PC-3 (cell line): ENCODE data around the gene PMS1. TPM values are rescaled to one million over a fixed set of nuclear protein-coding genes. Genes with fewer than 3 reads are reported as not detected.

Experiments used
- ATAC-seq: fragments of 200-7000 bp; cut with Tn5 transposase; 2 replicates; pipeline ENCODE4 v1.9.1; 2020; ENCODE audit warnings: mild to moderate bottlenecking, moderate library complexity
- BruUV-seq: library from RNA; stranded (reverse); fragments of 400-500 nt; replicated peaks from 2 replicates; lab custom pipeline; 2021; lab: Mats Ljungman, UMichigan
- CTCF ChIA-PET: fragments of 300-600 bp; sonication (Branson Sonifier 250); formaldehyde crosslinking; loops from one replicate; lab custom pipeline; 2022; ENCODE audit warnings: antibody characterized with exemption; lab: Charles Lee
- POLR2A ChIA-PET: fragments of 300-600 bp; sonication (Branson Sonifier 250); formaldehyde crosslinking; loops from one replicate; lab custom pipeline; 2022; ENCODE audit warnings: antibody characterized with exemption; ENCODE audit not compliant: unreplicated experiment; lab: Charles Lee
- DNase-seq: peaks from one replicate; pipeline ENCODE4 v3.0.0-alpha.2; 2015
- H2AFZ ChIP-seq: fragments of 300-600 bp; sonication (generic); 2 replicates; pipeline ENCODE4 v1.6.0; 2016; ENCODE audit warnings: antibody characterized with exemption, low read length
- H3F3A ChIP-seq: fragments of 300-600 bp; sonication (generic); one replicate; pipeline ENCODE4 v1.6.0; 2017; ENCODE audit warnings: antibody characterized with exemption, low read length, control low read depth, mild to moderate bottlenecking; ENCODE audit not compliant: unreplicated experiment
- H3K27ac ChIP-seq: fragments of 300-600 bp; sonication (generic); 2 replicates; pipeline ENCODE4 v1.5.1; 2016; ENCODE audit warnings: mild to moderate bottlenecking, low read length
- H3K27me3 ChIP-seq: fragments of 300-600 bp; sonication (generic); 2 replicates; pipeline ENCODE4 v1.6.1; 2016; ENCODE audit warnings: low read length, mixed read lengths
- H3K36me3 ChIP-seq: fragments of 300-600 bp; sonication (generic); 2 replicates; pipeline ENCODE4 v1.6.1; 2016; ENCODE audit warnings: low read depth, mixed run types, low read length, mixed read lengths
- H3K4me1 ChIP-seq: fragments of 300-600 bp; sonication (generic); 2 replicates; pipeline ENCODE4 v1.5.1; 2016; ENCODE audit warnings: low read length; ENCODE audit not compliant: insufficient read depth
- H3K4me2 ChIP-seq: fragments of 300-600 bp; sonication (generic); 2 replicates; pipeline ENCODE4 v1.6.0; 2016; ENCODE audit warnings: low read length
- H3K4me3 ChIP-seq: fragments of 300-600 bp; sonication (generic); 2 replicates; pipeline ENCODE4 v1.5.1; 2016; ENCODE audit warnings: mild to moderate bottlenecking, low read length, mixed read lengths
- H3K79me2 ChIP-seq: fragments of 300-600 bp; sonication (generic); 2 replicates; pipeline ENCODE4 v1.6.1; 2017; ENCODE audit warnings: low read length, mixed read lengths
- H3K9ac ChIP-seq: fragments of 300-600 bp; sonication (generic); 2 replicates; pipeline ENCODE4 v1.6.0; 2016; ENCODE audit warnings: mild to moderate bottlenecking, low read length
- H3K9me2 ChIP-seq: fragments of 300-600 bp; sonication (generic); replicated peaks from 2 replicates; pipeline ENCODE4 v1.6.1; 2016; ENCODE audit warnings: mixed run types, low read length, mixed read lengths
- H3K9me3 ChIP-seq: fragments of 300-600 bp; sonication (generic); 2 replicates; pipeline ENCODE4 v1.6.1; 2016; ENCODE audit warnings: low read length, mixed read lengths
- H4K20me1 ChIP-seq: fragments of 300-600 bp; sonication (generic); 2 replicates; pipeline ENCODE4 v1.6.1; 2016; ENCODE audit warnings: low read length, mixed read lengths
- CTCF ChIP-seq: fragments of 300-600 bp; sonication (generic); conservative IDR thresholded peaks from 2 replicates; pipeline ENCODE4 v1.5.1; 2017; ENCODE audit warnings: antibody characterized with exemption, low read depth, mild to moderate bottlenecking, low read length
- EZH2 ChIP-seq: fragments of 300-600 bp; sonication (generic); IDR thresholded peaks from one replicate; pipeline ENCODE4 v1.6.1; 2017; ENCODE audit warnings: antibody characterized with exemption, mild to moderate bottlenecking, low read length; ENCODE audit not compliant: unreplicated experiment
- EZH2phosphoT487 ChIP-seq: fragments of 300-600 bp; sonication (generic); IDR thresholded peaks from 2 replicates; pipeline ENCODE4 v1.6.1; 2018; ENCODE audit warnings: mild to moderate bottlenecking, antibody characterized with exemption, low read length, borderline replicate concordance
- intact Hi-C: fragments of 100-400 bp; cut with micrococcal nuclease; formaldehyde crosslinking; loops from 2 replicates; pipeline ENCODE4 v1.9.0; 2023
- total RNA-seq: library from RNA; depleted of rRNA; stranded (reverse); fragments of >200 nt; gene quantifications from 2 replicates; pipeline ENCODE4 v1.2.3, GENCODE V29; 2014

The PMS1 gene
- total RNA-seq, 1 experiment from 2014 or later = 13.8 TPM

- TF ChIP-seq EZH2phosphoT487 (no peak), CTCF (no peak), EZH2 (no peak)
- Histone ChIP-seq H3K9me3 (no peaks in the 10 kb centered on the region), H3K27ac (no peak overlapping the region), H3K4me2 (no peak overlapping the region), H3K4me3 (no peak overlapping the region), H3K4me1 (peaks cover 9% of the 10 kb centered on the region), H4K20me1 (no peaks in the 10 kb centered on the region), H3K79me2 (no peaks in the 10 kb centered on the region), H3K36me3 (peaks cover 25% of the 10 kb centered on the region), H3K9me2 (no peaks in the 10 kb centered on the region), H3F3A (no peaks in the 10 kb centered on the region), H3K27me3 (no peaks in the 10 kb centered on the region), H2AFZ (no peak overlapping the region), H3K9ac (no peak overlapping the region)
- BruUV-seq = no TSS peak
- ATAC-seq (no peak), DNase-seq (no peak)
- ChIA-PET POLR2A (no interaction called here), CTCF (interaction anchor here (0.5 to 1.2 kb wide), 10 partner anchors 10 to 479 kb away, joined by 3 to 14 read pairs (median 5); partner anchors contain the start of gene ASNSD1)
- intact Hi-C loops = loop anchor here (5.0 kb wide), 1 partner anchor 223 kb away; no protein-coding TSS in a partner anchor
Observed at GRCh38 chr2:189799030-189799331, 14.7 kb downstream of the PMS1 start.

- Histone ChIP-seq H3F3A (no peaks in the 10 kb centered on the region), H3K27me3 (no peaks in the 10 kb centered on the region), H3K4me1 (peaks cover 9% of the 10 kb centered on the region), H3K79me2 (no peaks in the 10 kb centered on the region), H4K20me1 (no peaks in the 10 kb centered on the region), H3K4me2 (0 out of 2 replicates have a peak overlapping the region, but pooled peaks have one; percentile 5), H3K27ac (no peak overlapping the region), H3K36me3 (peaks cover 24% of the 10 kb centered on the region), H3K9me3 (no peaks in the 10 kb centered on the region), H2AFZ (no peak overlapping the region), H3K9me2 (no peaks in the 10 kb centered on the region), H3K4me3 (no peak overlapping the region), H3K9ac (no peak overlapping the region)
- BruUV-seq = no TSS peak
- POLR2A ChIA-PET = interaction anchor here (0.6 kb wide), 1 partner anchor 243 kb away, joined by 3 read pairs; no protein-coding TSS in a partner anchor
- peak; percentile 59 for DNase-seq
- intact Hi-C loops = loop anchor here (5.0 kb wide), 1 partner anchor 223 kb away; no protein-coding TSS in a partner anchor
- CTCF ChIA-PET = interaction anchor here (0.6 to 0.7 kb wide), 2 partner anchors 9 to 275 kb away, joined by 3 read pairs; no protein-coding TSS in a partner anchor
- ATAC-seq = peak; percentile 92
- no peak for TF ChIP-seq CTCF
- no peak for TF ChIP-seq EZH2
- TF ChIP-seq EZH2phosphoT487 = no peak
Observed at GRCh38 chr2:189799531-189799930, 15.3 kb downstream of the PMS1 start.

- Histone ChIP-seq H3F3A (no peaks in the 10 kb centered on the region), H3K4me2 (no peak overlapping the region), H3K9me2 (no peaks in the 10 kb centered on the region), H4K20me1 (no peaks in the 10 kb centered on the region), H2AFZ (no peak overlapping the region), H3K27ac (no peak overlapping the region), H3K36me3 (peaks cover 15% of the 10 kb centered on the region), H3K4me3 (no peak overlapping the region), H3K27me3 (no peaks in the 10 kb centered on the region), H3K9me3 (no peaks in the 10 kb centered on the region), H3K4me1 (peaks cover 9% of the 10 kb centered on the region), H3K79me2 (no peaks in the 10 kb centered on the region), H3K9ac (no peak overlapping the region)
- no TSS peak for BruUV-seq
- ATAC-seq (no peak), DNase-seq (no peak)
- ChIA-PET POLR2A (no interaction called here), CTCF (no interaction called here)
- TF ChIP-seq CTCF = no peak
- no peak for TF ChIP-seq EZH2phosphoT487
- TF ChIP-seq EZH2 = no peak
- intact Hi-C loops = no loop called here
Observed at GRCh38 chr2:189802396-189802912, 18.2 kb downstream of the PMS1 start.
